LNCAP (cell line): Measurements from ENCODE around the gene NCAN.

ENCODE experiments used
- TF ChIP-seq, protein P1 (sequence below): fragments of 450-650 bp; IDR thresholded peaks from 2 replicates; pipeline ENCODE4 v1.5.1; 2017; ENCODE audit warnings: mild to moderate bottlenecking

NCAN gene

DNA sequence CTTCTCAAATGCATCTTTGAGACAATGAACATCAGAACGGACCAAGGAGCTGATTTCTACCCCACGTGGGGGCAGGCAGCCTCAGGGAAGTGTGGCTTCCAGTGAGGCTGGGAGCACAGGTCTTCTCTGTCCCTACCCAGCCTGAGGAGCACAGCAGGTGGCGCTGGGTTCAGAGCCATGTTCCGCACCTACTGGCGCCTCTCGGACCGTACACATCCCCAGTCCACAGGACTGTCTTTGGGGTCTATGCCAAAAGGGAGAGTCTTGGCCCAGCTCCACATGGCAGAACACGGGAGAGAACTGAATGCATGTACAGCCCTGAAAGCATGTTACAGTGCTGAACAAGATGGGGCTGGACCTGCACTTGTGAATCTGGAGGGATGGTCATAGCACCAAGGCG, 86.0 kb downstream of the NCAN start:
- TF ChIP-seq, protein P1, sequence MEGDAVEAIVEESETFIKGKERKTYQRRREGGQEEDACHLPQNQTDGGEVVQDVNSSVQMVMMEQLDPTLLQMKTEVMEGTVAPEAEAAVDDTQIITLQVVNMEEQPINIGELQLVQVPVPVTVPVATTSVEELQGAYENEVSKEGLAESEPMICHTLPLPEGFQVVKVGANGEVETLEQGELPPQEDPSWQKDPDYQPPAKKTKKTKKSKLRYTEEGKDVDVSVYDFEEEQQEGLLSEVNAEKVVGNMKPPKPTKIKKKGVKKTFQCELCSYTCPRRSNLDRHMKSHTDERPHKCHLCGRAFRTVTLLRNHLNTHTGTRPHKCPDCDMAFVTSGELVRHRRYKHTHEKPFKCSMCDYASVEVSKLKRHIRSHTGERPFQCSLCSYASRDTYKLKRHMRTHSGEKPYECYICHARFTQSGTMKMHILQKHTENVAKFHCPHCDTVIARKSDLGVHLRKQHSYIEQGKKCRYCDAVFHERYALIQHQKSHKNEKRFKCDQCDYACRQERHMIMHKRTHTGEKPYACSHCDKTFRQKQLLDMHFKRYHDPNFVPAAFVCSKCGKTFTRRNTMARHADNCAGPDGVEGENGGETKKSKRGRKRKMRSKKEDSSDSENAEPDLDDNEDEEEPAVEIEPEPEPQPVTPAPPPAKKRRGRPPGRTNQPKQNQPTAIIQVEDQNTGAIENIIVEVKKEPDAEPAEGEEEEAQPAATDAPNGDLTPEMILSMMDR, result no peak

DNA sequence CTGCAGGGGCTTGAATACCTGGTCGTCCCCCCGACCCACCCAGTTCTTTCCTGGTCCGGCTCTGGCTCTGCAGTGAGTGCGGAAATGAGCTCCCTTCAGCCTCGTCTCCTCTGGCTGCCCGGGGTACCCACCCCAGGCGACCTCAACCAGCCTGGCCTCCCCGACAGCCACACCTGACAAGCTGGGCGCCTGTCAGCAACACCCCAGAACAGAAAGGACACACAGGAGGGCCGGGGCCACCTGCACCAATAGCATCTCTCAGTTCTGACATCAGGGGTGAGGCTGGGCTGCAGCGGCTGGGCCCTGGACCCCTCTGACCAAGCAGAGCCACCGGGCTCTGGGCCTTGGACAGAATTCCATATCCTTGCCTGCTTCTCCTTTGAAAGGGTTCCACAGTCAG, 88.9 kb downstream of the NCAN start:
- TF ChIP-seq, protein P1, result no peak
